ENCODE measurements around the gene SURF4. TPM values are rescaled to one million over a fixed set of nuclear protein-coding genes. Genes with fewer than 3 reads are reported as not detected.

SURF4 gene
- total and polyA plus RNA-seq, 3 donors from 2014 or later = 150 to 163 (median 151) TPM

DNA sequence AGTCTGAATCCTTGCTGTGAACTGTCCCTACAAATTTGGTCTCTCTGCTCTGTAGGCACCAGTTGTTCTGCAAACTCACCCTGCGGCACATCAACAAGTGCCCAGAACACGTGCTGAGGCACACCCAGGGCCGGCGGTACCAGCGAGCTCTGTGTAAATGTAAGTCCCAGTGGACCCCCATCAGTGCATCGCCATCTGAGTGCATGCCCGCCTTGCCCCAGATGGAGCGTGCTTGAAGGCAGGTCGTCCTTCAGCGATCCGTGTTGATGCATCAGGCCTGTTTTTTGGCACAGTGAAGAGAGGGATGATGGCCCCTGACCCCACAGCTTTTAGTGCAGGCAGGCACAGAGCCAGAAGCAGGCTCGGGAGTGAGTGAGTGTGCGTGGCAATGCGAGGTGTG is 18.2 kb downstream of the SURF4 start:
- no peaks in the 10 kb centered on the region for H3K27me3 ChIP-seq
- no peak overlapping the region for H3K27ac ChIP-seq
- H3K4me3 ChIP-seq = no peak overlapping the region
- TF ChIP-seq, protein P1, sequence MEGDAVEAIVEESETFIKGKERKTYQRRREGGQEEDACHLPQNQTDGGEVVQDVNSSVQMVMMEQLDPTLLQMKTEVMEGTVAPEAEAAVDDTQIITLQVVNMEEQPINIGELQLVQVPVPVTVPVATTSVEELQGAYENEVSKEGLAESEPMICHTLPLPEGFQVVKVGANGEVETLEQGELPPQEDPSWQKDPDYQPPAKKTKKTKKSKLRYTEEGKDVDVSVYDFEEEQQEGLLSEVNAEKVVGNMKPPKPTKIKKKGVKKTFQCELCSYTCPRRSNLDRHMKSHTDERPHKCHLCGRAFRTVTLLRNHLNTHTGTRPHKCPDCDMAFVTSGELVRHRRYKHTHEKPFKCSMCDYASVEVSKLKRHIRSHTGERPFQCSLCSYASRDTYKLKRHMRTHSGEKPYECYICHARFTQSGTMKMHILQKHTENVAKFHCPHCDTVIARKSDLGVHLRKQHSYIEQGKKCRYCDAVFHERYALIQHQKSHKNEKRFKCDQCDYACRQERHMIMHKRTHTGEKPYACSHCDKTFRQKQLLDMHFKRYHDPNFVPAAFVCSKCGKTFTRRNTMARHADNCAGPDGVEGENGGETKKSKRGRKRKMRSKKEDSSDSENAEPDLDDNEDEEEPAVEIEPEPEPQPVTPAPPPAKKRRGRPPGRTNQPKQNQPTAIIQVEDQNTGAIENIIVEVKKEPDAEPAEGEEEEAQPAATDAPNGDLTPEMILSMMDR (IDR thresholded peaks at IDR 0.05) = no peak
- TF ChIP-seq POLR2A (IDR thresholded peaks at IDR 0.05) = no peak
- WGBS, 2 donors = 75 to 77% methylated on average over 4 to 14 of the region's 14 CpGs
- intact Hi-C loops (cut with DNase I; ENCODE audit: low total_unique reads) = no loop called here
- DNase-seq = no peak
- no peaks in the 10 kb centered on the region for H3K9me3 ChIP-seq
- H3K4me1 ChIP-seq = peaks cover 20% of the 10 kb centered on the region
- H3K36me3 ChIP-seq (ENCODE audit: low read depth, missing control alignments) = no peaks in the 10 kb centered on the region

DNA sequence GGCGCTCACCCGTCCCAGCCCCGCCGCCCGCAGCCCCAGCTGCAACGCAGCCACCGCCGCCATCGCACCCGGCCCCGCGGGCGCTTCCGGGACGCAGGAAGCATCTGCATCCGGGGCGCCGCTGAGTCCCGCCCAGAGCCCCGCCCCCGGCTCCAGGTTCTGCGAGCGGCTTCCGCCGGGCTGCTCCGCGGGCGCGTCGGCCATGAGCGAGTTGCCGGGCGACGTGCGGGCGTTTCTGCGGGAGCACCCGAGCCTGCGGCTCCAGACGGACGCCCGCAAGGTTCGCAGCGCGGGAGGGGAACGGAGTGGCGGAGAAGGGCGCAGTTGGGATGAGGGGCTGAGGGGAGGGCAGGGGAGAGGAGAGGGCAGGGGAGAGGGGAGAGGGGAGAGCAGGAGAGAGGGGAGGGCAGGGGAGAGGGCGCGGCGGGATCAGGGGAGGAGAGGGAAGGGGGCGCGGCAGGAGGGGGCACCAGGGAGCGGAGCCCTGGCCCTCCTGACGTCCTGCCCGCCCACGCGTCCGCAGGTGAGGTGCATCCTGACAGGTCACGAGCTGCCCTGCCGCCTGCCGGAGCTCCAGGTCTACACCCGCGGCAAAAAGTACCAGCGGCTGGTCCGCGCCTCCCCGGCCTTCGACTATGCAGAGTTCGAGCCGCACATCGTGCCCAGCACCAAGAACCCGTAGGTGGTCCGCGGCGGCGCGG is 19.3 kb downstream of the SURF4 start, which contains the start of the genes SURF1 and SURF2:
TSS of gene SURF1 (minus strand) at position 97 of the 701 bp plus-strand sequence. CDS start at position 63, 34 bp downstream.
TSS of gene SURF2 (plus strand) at position 160 of the 701 bp plus-strand sequence. CDS start at position 203, 43 bp downstream.
- intact Hi-C loops (cut with DNase I; ENCODE audit: low total_unique reads) = no loop called here
- TF ChIP-seq, protein P1 (IDR thresholded peaks at IDR 0.05) = no peak
- no peak for TF ChIP-seq POLR2A (IDR thresholded peaks at IDR 0.05)
- H3K27ac ChIP-seq = peak within 1 kb of the TSS; percentile 13 to 45
- 1% methylated on average over 25 to 67 of the region's 78 CpGs for WGBS, 2 donors
- H3K4me1 ChIP-seq = peaks cover 20% of the 10 kb centered on the region
- peak within 1 kb of the TSS; percentile 81 to 83 for H3K4me3 ChIP-seq
- no peaks in the 10 kb centered on the region for H3K27me3 ChIP-seq
- H3K9me3 ChIP-seq = no peaks in the 10 kb centered on the region
- peak; percentile 93 for DNase-seq
- H3K36me3 ChIP-seq (ENCODE audit: low read depth, missing control alignments) = no peaks in the 10 kb centered on the region

DNA sequence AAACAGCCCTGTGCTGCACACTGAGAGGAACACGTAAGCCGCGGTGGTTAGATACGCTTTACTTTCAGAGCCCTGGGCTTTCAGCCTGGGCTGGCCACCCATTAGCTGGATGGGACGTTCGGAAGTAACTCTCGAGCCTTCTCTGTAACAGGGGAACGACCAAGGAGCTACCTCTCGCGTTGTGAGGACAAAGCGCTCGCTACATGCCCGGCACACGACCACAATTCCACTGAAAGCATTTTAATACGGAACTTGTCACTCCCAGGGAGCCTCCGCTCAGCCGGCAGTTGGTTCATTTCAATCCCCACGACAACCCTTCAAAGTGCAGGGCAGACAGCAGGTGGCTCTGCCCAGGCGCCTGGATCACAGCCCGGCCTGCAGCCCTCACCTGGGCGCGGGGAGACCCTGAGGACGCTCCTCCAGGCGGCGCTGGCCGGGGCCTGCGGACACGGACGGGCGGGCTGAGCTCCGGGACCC is 19.9 kb downstream of the SURF4 start:
- Histone ChIP-seq H3K4me1 (peaks cover 20% of the 10 kb centered on the region), H3K4me3 (peak overlapping the region; percentile 81 to 83), H3K27ac (peak overlapping the region in 1 of 2 donors; percentile 45), H3K27me3 (no peaks in the 10 kb centered on the region), H3K9me3 (no peaks in the 10 kb centered on the region), H3K36me3 (ENCODE audit: low read depth, missing control alignments) (no peaks in the 10 kb centered on the region)
- TF ChIP-seq, protein P1 (IDR thresholded peaks at IDR 0.05) = no peak
- no peak for TF ChIP-seq POLR2A (IDR thresholded peaks at IDR 0.05)
- 0% methylated on average over 16 to 25 of the region's 31 CpGs for WGBS, 2 donors
- no peak for DNase-seq
- intact Hi-C loops (cut with DNase I; ENCODE audit: low total_unique reads) = no loop called here

DNA sequence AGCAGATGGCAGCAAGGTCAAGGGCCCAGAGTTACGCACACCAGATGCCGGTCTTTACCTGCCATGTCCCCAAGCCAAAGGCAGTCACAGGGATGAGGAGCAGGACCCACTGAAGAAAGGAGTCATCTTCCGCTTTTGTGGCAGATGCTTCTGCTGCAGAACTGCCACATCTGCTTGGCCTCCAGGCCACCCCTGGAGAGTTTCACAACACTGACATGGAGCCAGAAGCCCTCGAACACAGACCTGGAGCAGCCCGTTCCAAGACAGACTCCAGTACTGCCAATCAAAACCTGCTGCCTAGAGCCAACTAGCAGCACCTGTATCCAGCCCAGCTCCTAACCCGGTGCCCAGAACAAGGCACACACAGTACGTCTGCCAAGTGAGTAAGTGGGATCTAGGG is 21.1 kb downstream of the SURF4 start:
- DNase-seq = no peak
- H3K27ac ChIP-seq = no peak overlapping the region
- H3K4me3 ChIP-seq = no peak overlapping the region
- no peaks in the 10 kb centered on the region for H3K36me3 ChIP-seq (ENCODE audit: low read depth, missing control alignments)
- TF ChIP-seq, protein P1 (IDR thresholded peaks at IDR 0.05) = no peak
- TF ChIP-seq POLR2A (IDR thresholded peaks at IDR 0.05) = no peak
- WGBS, 2 donors = 78 to 80% methylated on average over 5 to 7 of the region's 7 CpGs
- intact Hi-C loops (cut with DNase I; ENCODE audit: low total_unique reads) = no loop called here
- no peaks in the 10 kb centered on the region for H3K27me3 ChIP-seq
- no peaks in the 10 kb centered on the region for H3K9me3 ChIP-seq
- H3K4me1 ChIP-seq = peaks cover 21% of the 10 kb centered on the region
